ENCODE results near the gene CDKN2A. TPM values are rescaled to one million over a fixed set of nuclear protein-coding genes. Genes with fewer than 3 reads are reported as not detected.

CDKN2A gene
- total and polyA plus RNA-seq, 4 donors: 0.23 to 0.76 (median 0.43) TPM

- TF ChIP-seq REST (IDR thresholded peaks at IDR 0.05) (no peak), HNF4A (conservative IDR thresholded peaks at IDR 0.05) (no peak), TAF1 (conservative IDR thresholded peaks at IDR 0.05) (no peak)
These were observed 62.8 kb downstream of the CDKN2A start (continued) for GRCh38 chr9:21931428-21931827.

GRCh38 chr9:21927752-21928151 is 66.4 kb downstream of the CDKN2A start:
- peaks cover 0 to 6% (median 0%) of the 10 kb centered on the region in 4 donors for H3K36me3 ChIP-seq (ENCODE audit: control insufficient read depth in 4 of 4, insufficient read depth in 3 of 4, low read depth in 1 of 4, low read length in 3 of 4)
- no peak overlapping the region for H3K27ac ChIP-seq (ENCODE audit: low read depth in 1 of 2, low read length in 2 of 2)
- no peak overlapping the region for H3K9ac ChIP-seq (ENCODE audit: low read depth in 1 of 2, low read length in 2 of 2)
- no peak overlapping the region for H3K4me3 ChIP-seq (ENCODE audit: low read depth in 1 of 3, low read length in 3 of 3)
- TF ChIP-seq GABPA (IDR thresholded peaks at IDR 0.05 in 1 of 2, conservative IDR thresholded peaks at IDR 0.05 in 1 of 2) (no peak), EGR1 (IDR thresholded peaks at IDR 0.05; ENCODE audit: low read depth in 2 of 2) (no peak), HNF4A (conservative IDR thresholded peaks at IDR 0.05) (no peak), SP1 (IDR thresholded peaks at IDR 0.05) (no peak), MAX (IDR thresholded peaks at IDR 0.05) (no peak), JUND (IDR thresholded peaks at IDR 0.05) (no peak), HNF4G (IDR thresholded peaks at IDR 0.05) (no peak), TAF1 (conservative IDR thresholded peaks at IDR 0.05) (no peak)
- no peaks in the 10 kb centered on the region for H3K27me3 ChIP-seq (ENCODE audit: control insufficient read depth in 4 of 4, insufficient read depth in 4 of 4, low read length in 3 of 4)
- H3K4me1 ChIP-seq (ENCODE audit: control insufficient read depth in 4 of 4, insufficient read depth in 4 of 4, low read length in 3 of 4): no peaks in the 10 kb centered on the region
- H3K9me3 ChIP-seq (ENCODE audit: control insufficient read depth in 4 of 4, low read length in 3 of 4): no peaks in the 10 kb centered on the region
- DNase-seq (ENCODE audit: low spot score): no peak

GRCh38 chr9:21923694-21924093 is 70.5 kb downstream of the CDKN2A start:
- TF ChIP-seq CTCF (IDR thresholded peaks at IDR 0.05; ENCODE audit: low read depth, low read length, missing input control): no peak
- no peak for TF ChIP-seq HNF4A (conservative IDR thresholded peaks at IDR 0.05)
- no peak for TF ChIP-seq FOXA2 (IDR thresholded peaks at IDR 0.05)
- no peak for TF ChIP-seq NR2F2 (IDR thresholded peaks at IDR 0.05)
- no peak for TF ChIP-seq SP1 (IDR thresholded peaks at IDR 0.05)
- TF ChIP-seq RAD21 (IDR thresholded peaks at IDR 0.05): no peak
- no peak for TF ChIP-seq JUND (IDR thresholded peaks at IDR 0.05)
- no peak for TF ChIP-seq RXRA (IDR thresholded peaks at IDR 0.05)
- no peak for TF ChIP-seq ZBTB33 (IDR thresholded peaks at IDR 0.05)
- no peak for TF ChIP-seq YY1 (IDR thresholded peaks at IDR 0.05)
- no peak for TF ChIP-seq HNF4G (IDR thresholded peaks at IDR 0.05)
- no peak for TF ChIP-seq TAF1 (conservative IDR thresholded peaks at IDR 0.05)
- no peak for TF ChIP-seq FOXA1 (IDR thresholded peaks at IDR 0.05)
- no peak for TF ChIP-seq EGR1 (IDR thresholded peaks at IDR 0.05; ENCODE audit: low read depth in 2 of 2)
- no peak for TF ChIP-seq MAX (IDR thresholded peaks at IDR 0.05)
- TF ChIP-seq ATF3 (IDR thresholded peaks at IDR 0.05): no peak
- no peak for TF ChIP-seq GABPA (IDR thresholded peaks at IDR 0.05 in 1 of 2, conservative IDR thresholded peaks at IDR 0.05 in 1 of 2)
- no peak for TF ChIP-seq REST (IDR thresholded peaks at IDR 0.05)
- Histone ChIP-seq H3K9ac (ENCODE audit: low read depth in 1 of 2, low read length in 2 of 2) (no peak overlapping the region), H3K4me1 (ENCODE audit: control insufficient read depth in 4 of 4, insufficient read depth in 4 of 4, low read length in 3 of 4) (no peaks in the 10 kb centered on the region), H3K9me3 (ENCODE audit: control insufficient read depth in 4 of 4, low read length in 3 of 4) (no peaks in the 10 kb centered on the region), H3K36me3 (ENCODE audit: control insufficient read depth in 4 of 4, insufficient read depth in 3 of 4, low read depth in 1 of 4, low read length in 3 of 4) (no peaks in the 10 kb centered on the region), H3K4me3 (ENCODE audit: low read depth in 1 of 3, low read length in 3 of 3) (no peak overlapping the region), H3K27me3 (ENCODE audit: control insufficient read depth in 4 of 4, insufficient read depth in 4 of 4, low read length in 3 of 4) (no peaks in the 10 kb centered on the region), H3K27ac (ENCODE audit: low read depth in 1 of 2, low read length in 2 of 2) (no peak overlapping the region)
- DNase-seq (ENCODE audit: low spot score): no peak
- WGBS: 100% methylated on average over 1 of the region's 1 CpG
